ENCODE data around the gene PPWD1. TPM values are rescaled to one million over a fixed set of nuclear protein-coding genes. Genes with fewer than 3 reads are reported as not detected.

PPWD1 gene
- total RNA-seq (2014; rRNA removed; shearing (Covaris generic); ENCODE audit: low replicate concordance), result 45.3 and 83.3 TPM in 2 replicates

- H3K9me3 ChIP-seq (ENCODE audit: low read length), result no peaks in the 10 kb centered on the region
- H3K27me3 ChIP-seq (ENCODE audit: low read length), result no peaks in the 10 kb centered on the region
- peaks cover 34% of the 10 kb centered on the region; the same call in 1 of the 2 replicates for H3K36me3 ChIP-seq (ENCODE audit: insufficient read depth, low read length)
- H4K20me1 ChIP-seq (ENCODE audit: insufficient read depth, low read depth, low read length), result no peaks in the 10 kb centered on the region
- H3K4me1 ChIP-seq (ENCODE audit: low read length), result peaks cover 33% of the 10 kb centered on the region
- peak within 1 kb of the TSS; percentile 68 for H3K27ac ChIP-seq (ENCODE audit: low read length)
- H3K4me3 ChIP-seq (ENCODE audit: low read length), result peak within 1 kb of the TSS; percentile 92
- peaks cover 90% of the 10 kb centered on the region for H3K79me2 ChIP-seq (ENCODE audit: low read length)
- H2AFZ ChIP-seq (ENCODE audit: low read length), result peak within 1 kb of the TSS; percentile 77; the same call in 1 of the 2 replicates
- peak; percentile 98 for DNase-seq
- peak within 1 kb of the TSS; percentile 90 for H3K4me2 ChIP-seq (ENCODE audit: low read depth, low read length, poor library complexity, severe bottlenecking)
- no peaks in the 10 kb centered on the region for H3K9me2 ChIP-seq (replicated peaks; ENCODE audit: insufficient read depth, low read length)
- H3K9ac ChIP-seq (ENCODE audit: low read length), result peak within 1 kb of the TSS; percentile 81
These were observed at the start of gene PPWD1, which contains the start of gene CENPK for GRCh38 chr5:65562731-65563701. Gene PPWD1 (plus strand): TSS chr5:65563296. CDS start chr5:65563311, 15 bp downstream. Gene CENPK (minus strand): TSS chr5:65563168. CDS start chr5:65554907, 8,261 bp downstream.

GRCh38 chr5:65525726-65526125 lies 37.4 kb upstream of the PPWD1 start:
- H3K4me3 ChIP-seq (ENCODE audit: low read length), result no peak overlapping the region
- H3K4me2 ChIP-seq (ENCODE audit: low read depth, low read length, poor library complexity, severe bottlenecking), result no peak overlapping the region
- H3K36me3 ChIP-seq (ENCODE audit: insufficient read depth, low read length), result peaks cover 56% of the 10 kb centered on the region
- H3K4me1 ChIP-seq (ENCODE audit: low read length), result peaks cover under 1% of the 10 kb centered on the region; the same call in 1 of the 2 replicates
- H3K27ac ChIP-seq (ENCODE audit: low read length), result no peak overlapping the region
- H3K9me3 ChIP-seq (ENCODE audit: low read length), result no peaks in the 10 kb centered on the region
- no peak overlapping the region for H3K9ac ChIP-seq (ENCODE audit: low read length)
- no peak overlapping the region for H2AFZ ChIP-seq (ENCODE audit: low read length)
- no peaks in the 10 kb centered on the region for H3K27me3 ChIP-seq (ENCODE audit: low read length)
- H3K9me2 ChIP-seq (replicated peaks; ENCODE audit: insufficient read depth, low read length), result no peaks in the 10 kb centered on the region
- DNase-seq, result no peak
- H4K20me1 ChIP-seq (ENCODE audit: insufficient read depth, low read depth, low read length), result no peaks in the 10 kb centered on the region
- peaks cover 11% of the 10 kb centered on the region for H3K79me2 ChIP-seq (ENCODE audit: low read length)

- H4K20me1 ChIP-seq (ENCODE audit: insufficient read depth, low read depth, low read length), result no peaks in the 10 kb centered on the region
- no peaks in the 10 kb centered on the region for H3K4me1 ChIP-seq (ENCODE audit: low read length)
- no peak overlapping the region for H3K4me2 ChIP-seq (ENCODE audit: low read depth, low read length, poor library complexity, severe bottlenecking)
- DNase-seq, result no peak
- peaks cover 9% of the 10 kb centered on the region for H3K79me2 ChIP-seq (ENCODE audit: low read length)
- no peak overlapping the region for H3K9ac ChIP-seq (ENCODE audit: low read length)
- H3K27me3 ChIP-seq (ENCODE audit: low read length), result no peaks in the 10 kb centered on the region
- H3K9me2 ChIP-seq (replicated peaks; ENCODE audit: insufficient read depth, low read length), result no peaks in the 10 kb centered on the region
- H3K4me3 ChIP-seq (ENCODE audit: low read length), result no peak overlapping the region
- H2AFZ ChIP-seq (ENCODE audit: low read length), result no peak overlapping the region
- no peaks in the 10 kb centered on the region for H3K9me3 ChIP-seq (ENCODE audit: low read length)
- H3K27ac ChIP-seq (ENCODE audit: low read length), result no peak overlapping the region
- peaks cover 32% of the 10 kb centered on the region; the same call in 1 of the 2 replicates for H3K36me3 ChIP-seq (ENCODE audit: insufficient read depth, low read length)
These were observed 32.2 kb upstream of the PPWD1 start for GRCh38 chr5:65530904-65531303.

GRCh38 chr5:65535529-65535987 lies 27.5 kb upstream of the PPWD1 start:
- Histone ChIP-seq H3K9ac (ENCODE audit: low read length) (no peak overlapping the region), H3K27me3 (ENCODE audit: low read length) (no peaks in the 10 kb centered on the region), H3K4me3 (ENCODE audit: low read length) (no peak overlapping the region), H2AFZ (ENCODE audit: low read length) (no peak overlapping the region), H3K4me1 (ENCODE audit: low read length) (no peaks in the 10 kb centered on the region), H3K9me2 (replicated peaks; ENCODE audit: insufficient read depth, low read length) (no peaks in the 10 kb centered on the region), H3K27ac (ENCODE audit: low read length) (no peak overlapping the region), H3K4me2 (ENCODE audit: low read depth, low read length, poor library complexity, severe bottlenecking) (no peak overlapping the region), H3K79me2 (ENCODE audit: low read length) (peaks cover 6% of the 10 kb centered on the region), H3K36me3 (ENCODE audit: insufficient read depth, low read length) (peaks cover 45% of the 10 kb centered on the region; the same call in 1 of the 2 replicates), H4K20me1 (ENCODE audit: insufficient read depth, low read depth, low read length) (no peaks in the 10 kb centered on the region), H3K9me3 (ENCODE audit: low read length) (no peaks in the 10 kb centered on the region)
- no peak for DNase-seq

- H2AFZ ChIP-seq (ENCODE audit: low read length), result no peak overlapping the region
- H3K9ac ChIP-seq (ENCODE audit: low read length), result no peak overlapping the region
- no peak overlapping the region for H3K4me3 ChIP-seq (ENCODE audit: low read length)
- no peaks in the 10 kb centered on the region for H3K9me2 ChIP-seq (replicated peaks; ENCODE audit: insufficient read depth, low read length)
- H3K4me1 ChIP-seq (ENCODE audit: low read length), result no peaks in the 10 kb centered on the region
- H3K27me3 ChIP-seq (ENCODE audit: low read length), result no peaks in the 10 kb centered on the region
- no peak for DNase-seq
- no peak overlapping the region for H3K27ac ChIP-seq (ENCODE audit: low read length)
- no peaks in the 10 kb centered on the region for H3K9me3 ChIP-seq (ENCODE audit: low read length)
- no peaks in the 10 kb centered on the region for H4K20me1 ChIP-seq (ENCODE audit: insufficient read depth, low read depth, low read length)
- peaks cover 9% of the 10 kb centered on the region for H3K79me2 ChIP-seq (ENCODE audit: low read length)
- H3K4me2 ChIP-seq (ENCODE audit: low read depth, low read length, poor library complexity, severe bottlenecking), result no peak overlapping the region
- H3K36me3 ChIP-seq (ENCODE audit: insufficient read depth, low read length), result peaks cover 75% of the 10 kb centered on the region
These were observed 23.3 kb upstream of the PPWD1 start for GRCh38 chr5:65539827-65540226.

- Histone ChIP-seq H3K4me2 (ENCODE audit: low read depth, low read length, poor library complexity, severe bottlenecking) (no peak overlapping the region), H3K27ac (ENCODE audit: low read length) (no peak overlapping the region), H4K20me1 (ENCODE audit: insufficient read depth, low read depth, low read length) (no peaks in the 10 kb centered on the region), H3K9me2 (replicated peaks; ENCODE audit: insufficient read depth, low read length) (no peaks in the 10 kb centered on the region), H3K79me2 (ENCODE audit: low read length) (peaks cover 22% of the 10 kb centered on the region), H3K9ac (ENCODE audit: low read length) (no peak overlapping the region), H3K36me3 (ENCODE audit: insufficient read depth, low read length) (peaks cover 92% of the 10 kb centered on the region), H3K9me3 (ENCODE audit: low read length) (no peaks in the 10 kb centered on the region), H3K27me3 (ENCODE audit: low read length) (no peaks in the 10 kb centered on the region), H3K4me3 (ENCODE audit: low read length) (no peak overlapping the region), H2AFZ (ENCODE audit: low read length) (no peak overlapping the region), H3K4me1 (ENCODE audit: low read length) (no peaks in the 10 kb centered on the region)
- DNase-seq, result no peak
These were observed 18.6 kb upstream of the PPWD1 start for GRCh38 chr5:65544473-65544872.

GRCh38 chr5:65546141-65546540 lies 17.0 kb upstream of the PPWD1 start:
- DNase-seq, result no peak

GRCh38 chr5:65548281-65548680 lies 14.8 kb upstream of the PPWD1 start:
- no peak for DNase-seq
- no peaks in the 10 kb centered on the region for H3K4me1 ChIP-seq (ENCODE audit: low read length)
- H3K27me3 ChIP-seq (ENCODE audit: low read length), result no peaks in the 10 kb centered on the region
- H3K9me3 ChIP-seq (ENCODE audit: low read length), result no peaks in the 10 kb centered on the region
- no peaks in the 10 kb centered on the region for H3K9me2 ChIP-seq (replicated peaks; ENCODE audit: insufficient read depth, low read length)
- H3K4me3 ChIP-seq (ENCODE audit: low read length), result no peak overlapping the region
- peaks cover 88% of the 10 kb centered on the region for H3K36me3 ChIP-seq (ENCODE audit: insufficient read depth, low read length)
- no peaks in the 10 kb centered on the region for H4K20me1 ChIP-seq (ENCODE audit: insufficient read depth, low read depth, low read length)
- H3K27ac ChIP-seq (ENCODE audit: low read length), result no peak overlapping the region
- H3K9ac ChIP-seq (ENCODE audit: low read length), result no peak overlapping the region
- H3K4me2 ChIP-seq (ENCODE audit: low read depth, low read length, poor library complexity, severe bottlenecking), result no peak overlapping the region
- peaks cover 46% of the 10 kb centered on the region for H3K79me2 ChIP-seq (ENCODE audit: low read length)
- H2AFZ ChIP-seq (ENCODE audit: low read length), result no peak overlapping the region

More at GRCh38 chr5:65546141-65546540, 17.0 kb upstream of the PPWD1 start:
- Histone ChIP-seq H4K20me1 (ENCODE audit: insufficient read depth, low read depth, low read length) (no peaks in the 10 kb centered on the region), H2AFZ (ENCODE audit: low read length) (no peak overlapping the region), H3K4me3 (ENCODE audit: low read length) (no peak overlapping the region), H3K36me3 (ENCODE audit: insufficient read depth, low read length) (peaks cover 92% of the 10 kb centered on the region), H3K79me2 (ENCODE audit: low read length) (peaks cover 28% of the 10 kb centered on the region), H3K4me2 (ENCODE audit: low read depth, low read length, poor library complexity, severe bottlenecking) (no peak overlapping the region), H3K27me3 (ENCODE audit: low read length) (no peaks in the 10 kb centered on the region), H3K27ac (ENCODE audit: low read length) (no peak overlapping the region), H3K9ac (ENCODE audit: low read length) (no peak overlapping the region), H3K4me1 (ENCODE audit: low read length) (no peaks in the 10 kb centered on the region), H3K9me3 (ENCODE audit: low read length) (no peaks in the 10 kb centered on the region), H3K9me2 (replicated peaks; ENCODE audit: insufficient read depth, low read length) (no peaks in the 10 kb centered on the region)

Measured in Karpas-422 (cell line).